HG02759 (cell line): Measurements from ENCODE around the gene ZFYVE28.

Experiments
- ATAC-seq: cut with Tn5 transposase; IDR thresholded peaks from one replicate; pipeline ENCODE4 v1.9.1; 2021; ENCODE audit warnings: mild to moderate bottlenecking, moderate library complexity; ENCODE audit not compliant: unreplicated experiment

Gene ZFYVE28

GRCh38 chr4:2428496-2429213 lies 10.2 kb upstream of the ZFYVE28 start:
- ATAC-seq, result no peak

DNA sequence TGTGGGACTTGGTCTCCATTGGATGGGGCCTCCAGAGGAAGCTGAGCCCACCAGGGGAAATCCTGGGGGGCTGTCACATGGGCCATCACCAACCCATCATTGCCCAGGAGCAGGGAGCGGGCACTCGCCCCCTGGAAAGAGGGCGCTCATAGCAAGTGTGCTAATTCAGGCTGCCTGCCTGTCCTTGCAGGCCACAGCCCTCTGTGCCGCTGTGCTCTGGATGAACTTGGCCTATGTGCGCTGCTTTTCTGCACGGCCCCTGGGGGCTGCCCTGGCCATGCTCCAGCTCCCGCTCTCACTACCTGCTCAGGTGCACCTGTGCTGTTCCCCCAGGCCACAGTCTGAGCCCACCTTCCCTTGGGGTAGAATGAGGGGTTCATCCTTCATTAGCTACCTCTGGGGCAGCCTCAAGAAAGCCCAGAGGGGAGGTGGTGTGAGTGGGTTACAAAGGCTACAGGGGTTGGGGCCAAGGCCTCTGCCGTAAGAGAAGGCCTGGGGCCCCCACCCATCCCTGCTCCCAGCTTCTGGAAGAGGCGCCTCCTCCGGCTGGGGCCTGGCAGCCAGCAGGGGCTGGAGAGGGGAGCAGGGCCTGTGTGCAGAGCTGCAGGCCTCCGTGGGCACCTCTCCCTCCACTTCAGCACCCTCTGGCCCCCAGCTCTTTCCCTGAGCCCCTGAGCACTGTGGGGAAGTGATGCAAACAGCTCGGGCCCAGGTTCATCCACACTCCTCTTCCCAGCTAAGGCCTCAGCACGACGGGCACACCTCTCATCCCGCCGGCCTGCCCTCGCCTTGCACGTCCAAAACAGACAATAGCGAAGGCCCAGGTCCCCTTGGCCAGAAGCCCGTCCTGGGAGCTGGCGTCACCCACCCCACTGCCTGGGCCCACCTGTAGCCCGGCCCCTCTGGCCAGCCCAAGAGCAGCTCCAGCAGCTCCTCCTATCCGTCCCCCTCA lies 9.2 kb upstream of the ZFYVE28 start:
- ATAC-seq, result no peak

GRCh38 chr4:2426711-2427275 lies 8.3 kb upstream of the ZFYVE28 start:
- ATAC-seq, result no peak

- no peak for ATAC-seq
These were observed 7.6 kb upstream of the ZFYVE28 start for GRCh38 chr4:2426069-2426397.

GRCh38 chr4:2425386-2426068 lies 7.1 kb upstream of the ZFYVE28 start:
- no peak for ATAC-seq

DNA sequence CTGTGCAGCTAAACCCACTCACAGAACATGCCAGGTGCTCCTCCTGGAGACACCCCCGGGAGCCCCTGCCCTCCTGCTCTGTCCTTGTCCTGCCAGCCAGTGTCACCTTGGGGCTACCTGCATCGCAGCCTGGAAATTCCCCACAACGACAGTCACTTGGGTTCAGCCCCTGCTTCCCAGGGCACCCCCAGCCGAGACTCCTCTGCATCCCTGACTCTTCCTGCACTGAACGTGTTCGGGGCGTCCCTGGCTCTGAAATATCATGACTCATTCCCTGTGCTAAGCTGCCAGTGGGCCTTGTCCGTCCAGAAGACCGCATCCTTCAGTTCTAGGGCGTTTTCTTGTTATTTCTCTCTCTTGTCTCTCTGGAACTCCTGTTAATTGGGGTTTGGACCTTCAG lies 6.1 kb upstream of the ZFYVE28 start:
- ATAC-seq, result no peak

DNA sequence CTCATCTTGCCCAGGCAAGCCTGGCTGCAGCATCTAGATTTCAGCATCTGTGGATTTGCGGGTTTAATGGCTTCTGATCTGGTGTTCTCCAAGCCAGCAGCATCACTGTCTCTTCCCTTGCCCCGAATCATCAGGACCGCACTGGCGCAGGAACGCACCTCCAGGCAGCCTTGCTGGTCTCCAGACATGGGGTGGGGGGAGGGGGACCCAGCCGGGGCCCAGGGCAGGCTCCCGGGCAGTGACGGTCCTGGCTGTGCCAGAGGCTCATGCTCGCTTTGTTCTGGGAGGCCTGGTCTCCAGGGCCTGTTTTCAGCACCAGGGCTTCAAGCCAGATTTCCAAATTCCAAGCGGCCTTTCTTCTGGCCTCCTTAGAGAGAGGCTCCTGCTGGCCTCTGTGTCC lies 5.2 kb upstream of the ZFYVE28 start:
- ATAC-seq, result no peak

DNA sequence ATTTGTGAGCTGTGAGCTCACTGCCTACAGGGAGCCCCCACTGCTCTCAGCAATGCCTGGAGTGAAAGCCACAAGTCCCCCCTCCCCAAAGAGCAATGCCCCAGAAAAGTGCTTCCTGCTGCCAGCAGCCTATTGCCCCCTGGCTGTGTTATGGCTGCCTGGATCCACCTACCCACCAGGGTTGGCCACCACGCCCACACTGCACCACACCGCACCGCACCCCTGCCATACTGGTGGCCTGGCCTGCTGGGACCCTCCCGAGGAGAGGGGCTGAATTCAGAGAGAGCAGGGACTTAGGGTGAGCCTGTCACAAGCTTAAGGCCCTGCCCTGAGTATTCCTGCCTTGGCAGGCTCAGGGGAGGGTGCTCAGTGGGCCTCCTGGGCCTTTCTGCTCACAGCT lies 4.6 kb upstream of the ZFYVE28 start:
- no peak for ATAC-seq

- ATAC-seq, result no peak
These were observed 3.5 kb upstream of the ZFYVE28 start for GRCh38 chr4:2421928-2422327.

- no peak for ATAC-seq
These were observed 1.4 kb upstream of the ZFYVE28 start for GRCh38 chr4:2419814-2420213.

DNA sequence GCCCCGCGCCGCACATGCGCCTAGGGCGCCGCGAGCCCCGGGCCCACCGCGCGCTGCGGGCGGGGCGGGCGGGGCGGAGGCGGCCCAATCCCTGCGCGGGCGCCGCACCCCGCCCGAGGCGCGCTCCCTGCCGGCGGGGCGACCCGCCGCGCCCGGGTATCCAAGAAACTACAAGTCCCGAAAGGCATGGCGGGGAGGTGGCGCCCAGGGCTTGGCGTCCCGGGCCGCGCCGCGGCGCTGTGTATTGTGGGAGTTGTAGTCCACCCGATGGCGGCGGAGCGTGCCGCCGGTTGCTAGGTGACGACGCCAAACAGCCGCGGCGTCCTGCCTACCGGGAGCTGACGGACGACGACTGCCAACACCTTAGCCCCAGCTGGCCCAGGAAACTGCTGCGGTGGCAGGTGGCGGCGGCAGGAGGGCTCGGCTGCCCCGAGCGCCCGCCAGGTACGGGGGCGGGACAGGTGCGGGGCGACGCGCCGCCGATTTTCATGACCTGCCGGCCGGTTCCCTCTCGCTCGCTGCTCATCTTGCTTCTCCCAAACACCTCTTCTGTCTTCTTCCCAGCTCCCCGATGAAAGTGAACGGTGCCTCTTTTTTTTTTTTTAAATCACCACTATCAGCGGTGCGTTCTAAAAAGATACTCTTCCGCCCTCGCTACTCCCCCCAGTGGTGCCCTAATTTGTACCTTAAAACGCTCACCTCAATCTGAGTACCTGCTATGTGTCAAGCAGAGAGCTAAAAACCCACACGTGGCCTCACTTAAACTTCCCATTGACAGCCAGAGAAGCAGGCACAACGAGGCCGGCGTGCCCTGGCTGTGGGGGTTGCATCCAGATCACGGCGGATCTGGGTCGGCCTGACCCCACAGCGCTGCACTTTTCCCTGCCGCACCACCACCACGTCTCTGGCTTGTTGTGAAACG lies 466 bp upstream of the ZFYVE28 start, which contains the start of gene CFAP99:
TSS of gene CFAP99 (plus strand) at position 306 of the 922 bp plus-strand sequence.
- peak; percentile 94 for ATAC-seq

DNA sequence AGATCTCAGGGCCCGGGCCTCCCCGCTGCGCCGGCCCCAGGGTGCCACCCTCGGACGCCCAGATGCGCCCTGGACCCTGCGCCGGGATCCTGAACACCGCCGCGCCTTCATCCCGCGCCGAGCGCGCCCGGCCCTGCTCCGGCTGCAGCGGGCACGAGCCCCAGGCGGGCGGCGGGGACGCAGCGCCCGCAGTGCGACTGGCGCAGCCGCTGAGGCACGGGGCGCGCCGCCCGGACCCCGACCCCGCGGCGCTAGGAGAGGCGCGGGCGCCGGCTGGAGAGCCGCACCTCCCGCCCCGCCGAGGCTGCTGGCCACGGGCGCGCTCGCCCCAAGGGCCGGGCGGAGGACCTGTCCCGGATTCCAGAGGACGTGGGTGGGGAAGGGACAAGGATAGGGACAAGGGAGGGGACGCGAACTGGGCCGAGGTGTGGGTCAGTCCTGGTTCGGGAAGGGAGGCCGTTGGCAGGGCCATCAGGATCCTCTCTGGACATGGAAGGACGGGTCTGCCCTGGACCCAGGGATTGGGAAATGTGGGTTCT lies 1.1 kb downstream of the ZFYVE28 start:
- ATAC-seq, result no peak

DNA sequence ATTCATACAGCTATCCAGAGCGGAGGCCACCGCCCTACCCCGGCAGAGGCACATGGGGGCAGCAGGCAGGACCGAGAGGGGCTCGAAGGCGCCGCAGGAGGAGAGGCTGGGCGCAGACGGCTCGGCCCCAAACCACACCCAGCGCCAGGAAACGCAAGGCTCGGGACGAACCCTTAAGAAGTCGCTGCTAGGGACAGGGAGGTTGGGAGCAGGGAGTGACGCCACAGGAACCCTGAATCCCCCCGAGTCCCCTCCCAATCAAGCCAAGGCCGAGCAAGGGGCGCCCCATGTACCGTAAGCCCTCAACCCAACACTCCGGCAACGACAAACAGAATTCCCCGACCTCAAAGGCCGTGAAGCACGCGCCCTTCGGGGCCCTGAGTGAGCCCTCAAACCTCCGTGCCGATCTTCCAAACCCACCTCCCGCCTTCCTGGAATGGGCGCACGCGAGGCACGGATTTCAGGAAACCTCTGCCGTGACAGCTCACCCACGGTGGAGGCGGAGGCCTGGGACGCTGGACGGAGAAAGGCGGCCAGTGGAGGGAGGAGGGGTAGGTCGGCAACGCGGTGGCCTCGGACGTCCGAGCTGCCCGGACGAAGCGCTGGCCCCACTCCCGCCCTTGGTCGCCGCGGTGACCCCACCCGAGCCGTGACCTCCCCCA lies 1.8 kb downstream of the ZFYVE28 start:
- ATAC-seq, result no peak

- no peak for ATAC-seq
These were observed 2.4 kb downstream of the ZFYVE28 start for GRCh38 chr4:2415881-2416563.

GRCh38 chr4:2415213-2415612 lies 3.2 kb downstream of the ZFYVE28 start:
- ATAC-seq, result no peak

DNA sequence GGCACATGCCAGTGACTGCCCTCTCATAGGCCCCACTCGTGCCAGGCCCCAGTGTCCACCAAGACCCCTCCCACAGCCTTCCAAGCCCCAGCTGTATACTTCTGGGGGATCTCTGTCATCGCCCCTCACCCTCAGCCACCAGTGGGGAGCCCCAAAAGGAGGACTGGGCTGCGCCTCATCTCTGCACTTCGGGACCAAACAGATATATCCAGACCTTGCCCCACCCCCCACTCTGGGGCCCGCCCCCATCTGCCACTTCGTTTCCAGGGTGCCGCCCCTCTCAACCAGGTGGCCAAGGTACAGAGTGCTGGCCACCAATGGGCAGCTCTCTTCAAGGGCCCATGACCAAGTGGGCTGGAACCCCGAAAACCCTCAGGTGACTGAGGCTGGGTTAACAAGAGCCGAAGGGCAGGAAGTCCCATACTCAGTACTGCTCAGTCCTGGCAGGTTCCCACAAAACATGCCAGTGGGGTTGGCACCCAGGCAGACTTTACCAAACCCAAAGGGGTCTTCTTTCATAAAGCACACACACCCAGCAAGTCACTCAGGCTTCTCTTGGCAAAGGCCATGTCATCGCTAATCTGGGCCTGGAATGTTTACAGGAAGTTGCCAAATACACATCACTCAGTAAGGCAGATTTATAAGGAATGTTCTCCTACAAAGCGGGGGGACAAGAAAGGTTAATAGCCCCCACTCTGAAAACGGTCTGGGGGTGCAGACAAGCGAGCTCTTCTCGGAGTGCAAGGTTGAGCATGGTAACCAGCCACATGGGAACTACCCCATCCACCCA lies 4.4 kb downstream of the ZFYVE28 start:
- no peak for ATAC-seq

- ATAC-seq, result peak; percentile 51
These were observed 5.3 kb downstream of the ZFYVE28 start for GRCh38 chr4:2412885-2413716.
